KOPT-K1 (cell line): ENCODE results near the gene ABCD1.
A peak's percentile ranks its signal among the peaks of the same experiment; 100 is the strongest.
"Not testable (repeated sequence)": the region's sequence is repeated elsewhere in the genome, so short reads cannot be mapped to it uniquely, and the experiment has no call there.

ENCODE experiments used
- H3K27ac ChIP-seq: fragments of 200-600 bp; sonication (generic); 2 replicates; pipeline ENCODE4 v1.5.1; 2016; ENCODE audit warnings: antibody characterized with exemption, mild to moderate bottlenecking, low read depth, low read length; ENCODE audit not compliant: poor library complexity, severe bottlenecking
- H3K36me3 ChIP-seq: fragments of 200-600 bp; sonication (generic); 2 replicates; pipeline ENCODE4 v1.5.1; 2017; ENCODE audit warnings: antibody characterized with exemption, mild to moderate bottlenecking, low read length, moderate library complexity; ENCODE audit not compliant: insufficient read depth
- H3K9me3 ChIP-seq: fragments of 200-600 bp; sonication (generic); 2 replicates; pipeline ENCODE4 v1.5.1; 2017; ENCODE audit warnings: antibody characterized with exemption, low read length, mild to moderate bottlenecking; ENCODE audit not compliant: insufficient read depth, poor library complexity, severe bottlenecking

ABCD1 gene

GRCh38 chrX:153724252-153725038, at the start of gene ABCD1, which contains the start of gene BCAP31:
TSS of gene ABCD1 (plus strand) at chrX:153724856. CDS start at chrX:153725267, 411 bp downstream.
TSS of gene BCAP31 (minus strand) at chrX:153724387. CDS start at chrX:153723244, 1,143 bp downstream.
- H3K36me3 ChIP-seq: peaks cover 36% of the 10 kb centered on the region
- peak within 1 kb of the TSS; percentile 82 for H3K27ac ChIP-seq
- no peaks in the 10 kb centered on the region for H3K9me3 ChIP-seq

GRCh38 chrX:153681175-153681574, 43.5 kb upstream of the ABCD1 start:
- no peak overlapping the region for H3K27ac ChIP-seq
- H3K36me3 ChIP-seq: no peaks in the 10 kb centered on the region
- peaks cover 6% of the 10 kb centered on the region for H3K9me3 ChIP-seq

GRCh38 chrX:153683486-153683885, 41.2 kb upstream of the ABCD1 start:
- H3K9me3 ChIP-seq, H3K27ac ChIP-seq, H3K36me3 ChIP-seq: not testable (repeated sequence)

- Histone ChIP-seq H3K27ac (no peak overlapping the region), H3K36me3 (no peaks in the 10 kb centered on the region), H3K9me3 (peaks cover 6% of the 10 kb centered on the region)
Observed at GRCh38 chrX:153684467-153685155, 40.0 kb upstream of the ABCD1 start.

- no peak overlapping the region for H3K27ac ChIP-seq
- peaks cover 6% of the 10 kb centered on the region for H3K9me3 ChIP-seq
- H3K36me3 ChIP-seq: no peaks in the 10 kb centered on the region
Observed at GRCh38 chrX:153685156-153685536, 39.5 kb upstream of the ABCD1 start.

GRCh38 chrX:153685751-153686696, 38.6 kb upstream of the ABCD1 start:
- Histone ChIP-seq H3K36me3 (no peaks in the 10 kb centered on the region), H3K27ac (no peak overlapping the region), H3K9me3 (peaks cover 6% of the 10 kb centered on the region)

- no peak overlapping the region for H3K27ac ChIP-seq
- H3K9me3 ChIP-seq: peaks cover 6% of the 10 kb centered on the region
- no peaks in the 10 kb centered on the region for H3K36me3 ChIP-seq
Observed at GRCh38 chrX:153686711-153687110, 37.9 kb upstream of the ABCD1 start.

GRCh38 chrX:153687121-153688039, 37.3 kb upstream of the ABCD1 start, which contains the start of gene SLC6A8:
TSS of gene SLC6A8 (plus strand) at chrX:153687926. CDS start at chrX:153688575, 649 bp downstream.
- Histone ChIP-seq H3K27ac (no peak within 1 kb of the TSS), H3K36me3 (no peaks in the 10 kb centered on the region), H3K9me3 (peaks cover 6% of the 10 kb centered on the region)

- Histone ChIP-seq H3K27ac (no peak overlapping the region), H3K36me3 (no peaks in the 10 kb centered on the region), H3K9me3 (peaks cover 6% of the 10 kb centered on the region)
Observed at GRCh38 chrX:153688071-153688470, 36.6 kb upstream of the ABCD1 start.

- Histone ChIP-seq H3K9me3 (peaks cover 5% of the 10 kb centered on the region), H3K36me3 (no peaks in the 10 kb centered on the region), H3K27ac (no peak overlapping the region)
Observed at GRCh38 chrX:153688506-153688905, 36.1 kb upstream of the ABCD1 start.

- Histone ChIP-seq H3K9me3 (no peaks in the 10 kb centered on the region), H3K36me3 (no peaks in the 10 kb centered on the region), H3K27ac (no peak overlapping the region)
Observed at GRCh38 chrX:153688911-153689590, 35.6 kb upstream of the ABCD1 start.

GRCh38 chrX:153689654-153690465, 34.8 kb upstream of the ABCD1 start:
- Histone ChIP-seq H3K27ac (no peak overlapping the region), H3K9me3 (no peaks in the 10 kb centered on the region), H3K36me3 (no peaks in the 10 kb centered on the region)

- Histone ChIP-seq H3K27ac (no peak overlapping the region), H3K36me3 (no peaks in the 10 kb centered on the region; the same call in 1 of the 2 replicates), H3K9me3 (no peaks in the 10 kb centered on the region)
Observed at GRCh38 chrX:153690466-153690865, 34.2 kb upstream of the ABCD1 start.
